ENCODE measurements around the gene ZMAT5.

DNA sequence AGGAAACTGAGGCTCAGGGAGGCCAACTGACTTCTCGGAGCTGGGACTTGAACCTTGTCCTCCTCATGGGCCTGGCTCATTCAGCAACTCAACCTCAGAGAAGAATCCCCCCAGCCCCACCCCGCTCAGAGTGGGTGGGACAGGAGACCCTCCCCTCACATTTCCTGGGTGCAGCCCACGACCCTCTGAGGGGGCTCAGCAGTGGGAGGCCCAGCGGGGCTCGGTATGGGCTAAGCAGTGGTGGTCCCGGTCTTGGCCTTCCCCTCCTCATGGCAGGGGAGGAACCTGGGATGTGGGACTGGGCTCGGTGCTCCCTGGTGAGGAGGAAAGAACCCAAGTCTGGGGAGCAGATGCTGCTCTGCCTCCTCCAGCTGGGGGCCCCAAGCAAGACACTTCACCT lies 61.2 kb downstream of the ZMAT5 start:
- TF ChIP-seq, protein P1, sequence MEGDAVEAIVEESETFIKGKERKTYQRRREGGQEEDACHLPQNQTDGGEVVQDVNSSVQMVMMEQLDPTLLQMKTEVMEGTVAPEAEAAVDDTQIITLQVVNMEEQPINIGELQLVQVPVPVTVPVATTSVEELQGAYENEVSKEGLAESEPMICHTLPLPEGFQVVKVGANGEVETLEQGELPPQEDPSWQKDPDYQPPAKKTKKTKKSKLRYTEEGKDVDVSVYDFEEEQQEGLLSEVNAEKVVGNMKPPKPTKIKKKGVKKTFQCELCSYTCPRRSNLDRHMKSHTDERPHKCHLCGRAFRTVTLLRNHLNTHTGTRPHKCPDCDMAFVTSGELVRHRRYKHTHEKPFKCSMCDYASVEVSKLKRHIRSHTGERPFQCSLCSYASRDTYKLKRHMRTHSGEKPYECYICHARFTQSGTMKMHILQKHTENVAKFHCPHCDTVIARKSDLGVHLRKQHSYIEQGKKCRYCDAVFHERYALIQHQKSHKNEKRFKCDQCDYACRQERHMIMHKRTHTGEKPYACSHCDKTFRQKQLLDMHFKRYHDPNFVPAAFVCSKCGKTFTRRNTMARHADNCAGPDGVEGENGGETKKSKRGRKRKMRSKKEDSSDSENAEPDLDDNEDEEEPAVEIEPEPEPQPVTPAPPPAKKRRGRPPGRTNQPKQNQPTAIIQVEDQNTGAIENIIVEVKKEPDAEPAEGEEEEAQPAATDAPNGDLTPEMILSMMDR (IDR thresholded peaks at IDR 0.05; ENCODE audit: low read length) = no peak
- TF ChIP-seq EZH2 (optimal IDR thresholded peaks at IDR 0.05; ENCODE audit: low read depth, low read length) = no peak
- no peak for TF ChIP-seq EZH2phosphoT487 (IDR thresholded peaks at IDR 0.05; ENCODE audit: low read length)

Measured in MM.1S (cell line).